Testis (tissue), 2 donors: ENCODE data around the gene MILR1.

Source experiments
- CTCF ChIP-seq, 3 experiments: fragments of 450-650 bp in 2 of 3; fragments of 200-600 bp in 1 of 3; sonication (generic) in 1 of 3; IDR thresholded peaks; one replicate each; pipeline ENCODE4 v1.5.1; 2016 to 2019; ENCODE audit warnings: antibody characterized with exemption in 3 of 3, mild to moderate bottlenecking in 2 of 3, moderate library complexity in 1 of 3
- POLR2A ChIP-seq: fragments of 450-650 bp; IDR thresholded peaks from one replicate; pipeline ENCODE4 v1.6.1; 2017; ENCODE audit warnings: antibody characterized with exemption, mild to moderate bottlenecking, moderate library complexity

DNA sequence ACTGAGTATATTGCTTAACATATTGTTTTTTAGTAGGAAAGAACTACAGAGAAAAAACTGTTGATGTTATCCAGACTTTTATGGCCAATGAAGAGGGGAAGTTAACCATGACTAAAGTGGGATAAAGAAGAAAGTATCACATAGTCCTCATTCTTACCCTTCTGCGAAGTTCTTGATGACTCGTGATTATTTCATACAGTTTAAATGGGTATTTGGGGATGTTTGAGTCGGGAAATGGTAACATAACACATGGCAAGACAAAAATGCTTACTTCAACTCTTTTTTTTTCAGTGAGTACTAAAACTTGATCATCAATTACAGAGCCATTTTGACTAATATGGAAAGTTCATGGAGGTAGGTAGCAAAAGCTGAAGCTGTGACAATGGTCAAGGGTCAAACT, 43.1 kb downstream of the MILR1 start:
- no peak for TF ChIP-seq CTCF (IDR thresholded peaks at IDR 0.05)
- TF ChIP-seq POLR2A: no peak
